HL-60 (cell line): ENCODE results near the gene GLIS1.

Source experiments
- CTCF ChIP-seq: IDR thresholded peaks from one replicate; pipeline ENCODE4 v1.5.1; 2011; ENCODE audit warnings: low read length, control low read depth, inconsistent platforms; ENCODE audit not compliant: insufficient read depth
- GABPA ChIP-seq: IDR thresholded peaks from 2 replicates; pipeline ENCODE4 v1.6.1; 2012; ENCODE audit warnings: low read depth
- POLR2AphosphoS5 ChIP-seq: IDR thresholded peaks from 2 replicates; pipeline ENCODE4 v1.6.1; 2012; ENCODE audit warnings: low read depth
- REST ChIP-seq: IDR thresholded peaks from 2 replicates; pipeline ENCODE4 v1.6.1; 2012; ENCODE audit warnings: low read depth; ENCODE audit not compliant: insufficient replicate concordance

GRCh38 chr1:53642607-53643006 is 96.4 kb downstream of the GLIS1 start:
- TF ChIP-seq POLR2AphosphoS5 (no peak), CTCF (no peak), REST (no peak), GABPA (no peak)
